Measurements from ENCODE around the gene CPT1A.

The CPT1A gene

DNA sequence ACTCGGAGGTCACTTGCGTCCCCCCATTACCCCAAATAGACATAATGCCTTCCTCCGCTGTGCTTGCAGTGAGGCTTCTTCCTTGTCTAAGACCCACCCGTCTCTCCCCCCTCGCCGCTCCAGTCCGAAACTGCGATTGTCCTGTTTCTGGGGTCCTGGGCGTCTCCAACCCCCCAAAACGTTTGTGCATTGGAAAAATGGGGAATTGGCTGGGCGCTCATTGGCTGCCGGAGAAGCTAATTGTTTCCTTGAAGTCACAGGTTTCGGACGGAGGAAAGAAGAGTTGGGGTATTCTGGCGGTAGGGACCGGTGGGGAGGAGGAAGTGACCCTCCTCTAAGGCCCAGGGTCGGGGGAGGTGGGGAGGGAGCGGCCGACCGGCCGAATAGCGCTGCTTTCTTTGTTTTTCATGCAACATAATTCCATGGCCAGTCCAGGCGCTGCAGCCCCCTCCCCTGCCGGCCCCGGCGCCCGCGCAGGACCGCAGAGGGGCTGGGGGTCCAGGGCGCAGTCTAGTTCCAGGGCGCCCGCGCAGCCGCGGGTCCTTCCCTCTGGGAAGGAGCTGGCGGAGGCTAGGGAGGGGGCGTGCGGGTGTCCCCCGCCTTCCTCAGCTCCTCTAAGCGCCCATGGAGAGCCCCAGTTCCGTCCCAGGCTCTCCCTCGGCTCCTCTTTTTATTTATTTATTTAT is 12.7 kb upstream of the CPT1A start:
- DNase-seq (ENCODE audit: low read depth) = no peak

- no peak for DNase-seq (ENCODE audit: low read depth)
These were observed 10.9 kb upstream of the CPT1A start for GRCh38 chr11:68852628-68853027.

- DNase-seq (ENCODE audit: low read depth) = no peak
These were observed 6.7 kb upstream of the CPT1A start for GRCh38 chr11:68848429-68848828.

DNA sequence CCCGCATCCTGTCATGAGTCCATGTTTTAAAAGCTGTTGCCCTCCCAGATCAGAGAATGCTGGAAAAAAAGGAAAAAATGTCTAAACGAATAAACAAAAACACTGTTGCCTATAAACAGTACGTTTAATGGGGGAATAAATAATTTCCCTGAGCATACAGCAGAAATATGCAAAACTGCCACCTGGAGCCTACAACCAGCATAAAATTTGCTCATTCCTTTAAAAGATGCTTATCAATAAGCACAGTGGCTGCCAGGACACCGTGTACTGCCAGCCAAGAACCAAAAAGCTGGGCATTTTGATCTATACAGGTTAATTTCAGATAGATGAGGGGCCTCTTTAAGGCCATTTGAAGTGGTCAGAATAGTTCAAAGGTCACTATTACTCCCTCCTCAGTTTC is 5.7 kb upstream of the CPT1A start:
- no peak for DNase-seq (ENCODE audit: low read depth)

GRCh38 chr11:68845351-68846002 is 3.8 kb upstream of the CPT1A start:
- DNase-seq (ENCODE audit: low read depth) = peak; percentile 45

GRCh38 chr11:68844801-68845200 is 3.1 kb upstream of the CPT1A start:
- DNase-seq (ENCODE audit: low read depth) = no peak

DNA sequence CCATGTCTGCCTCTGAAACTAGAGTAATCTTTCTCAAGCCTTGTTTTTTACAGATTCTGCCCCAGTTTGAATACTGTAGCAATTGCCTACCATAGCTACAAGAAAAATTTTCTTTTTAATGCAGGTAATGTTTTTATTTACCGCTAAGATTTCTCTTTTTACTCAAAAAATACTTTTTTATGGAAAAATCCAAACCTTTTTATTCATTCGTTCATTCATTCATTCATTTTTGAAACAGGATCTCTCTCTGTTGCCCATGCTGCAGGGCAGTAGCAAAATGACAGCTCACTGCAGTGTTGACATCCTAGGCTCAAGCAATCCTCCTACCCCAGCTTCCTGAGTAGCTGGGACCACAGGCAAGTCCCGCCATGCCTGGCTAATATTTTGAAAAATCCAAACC is 2.7 kb upstream of the CPT1A start:
- DNase-seq (ENCODE audit: low read depth) = no peak

GRCh38 chr11:68843703-68844312 is 2.1 kb upstream of the CPT1A start:
- DNase-seq (ENCODE audit: low read depth) = no peak

- peak; percentile 14 for DNase-seq (ENCODE audit: low read depth)
These were observed 1.4 kb upstream of the CPT1A start for GRCh38 chr11:68843052-68843561.

- no peak for DNase-seq (ENCODE audit: low read depth)
These were observed 823 bp upstream of the CPT1A start for GRCh38 chr11:68842427-68843051.

DNA sequence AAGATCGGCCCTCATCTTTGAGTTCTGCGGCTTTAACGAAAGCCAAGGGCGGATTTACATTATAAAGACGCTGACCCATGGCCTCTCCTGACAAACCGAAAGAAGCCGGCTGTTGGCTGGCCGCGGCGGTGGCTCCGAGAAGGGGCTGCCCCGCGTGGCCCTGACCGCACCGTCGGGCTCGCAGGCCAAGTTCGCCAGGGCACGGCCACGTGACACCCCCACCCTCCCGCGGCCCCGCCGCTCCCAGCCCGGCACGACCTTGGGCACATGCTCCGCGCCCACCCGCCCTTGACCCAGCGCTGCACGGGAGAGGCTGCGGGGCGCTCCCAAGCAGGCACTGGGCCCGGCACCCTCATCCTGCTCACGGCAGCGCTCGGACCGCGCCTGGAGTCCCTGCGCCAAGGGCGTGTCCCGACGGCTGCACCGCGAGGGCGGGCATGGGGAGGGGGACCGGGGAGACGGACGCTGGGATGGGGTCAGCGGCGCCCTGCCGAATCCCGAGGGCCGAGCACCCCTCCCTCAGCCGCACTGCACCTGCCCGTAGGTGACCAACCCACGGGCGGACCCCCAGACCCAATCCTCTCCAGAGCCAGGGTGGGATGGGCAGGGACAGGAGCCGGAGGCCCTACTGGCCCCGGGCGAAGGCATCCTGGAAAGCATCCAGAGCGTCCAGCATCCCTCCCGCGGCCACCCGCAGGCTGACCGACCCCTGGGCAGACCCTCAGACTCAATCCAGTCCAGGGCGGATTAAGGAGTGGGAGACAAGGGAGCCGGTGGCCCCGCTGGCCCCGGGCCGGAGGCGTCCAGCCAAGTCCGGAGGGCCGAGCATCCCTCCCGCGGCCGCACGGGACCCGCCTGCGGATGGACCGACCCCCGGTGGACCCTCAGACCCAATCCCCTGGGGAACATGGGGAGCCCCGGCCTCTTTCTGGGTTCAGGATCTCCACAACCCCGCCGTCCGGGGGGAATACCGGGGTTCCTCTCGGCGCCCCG is 759 bp downstream of the CPT1A start:
- peak; percentile 40 for DNase-seq (ENCODE audit: low read depth)

DNA sequence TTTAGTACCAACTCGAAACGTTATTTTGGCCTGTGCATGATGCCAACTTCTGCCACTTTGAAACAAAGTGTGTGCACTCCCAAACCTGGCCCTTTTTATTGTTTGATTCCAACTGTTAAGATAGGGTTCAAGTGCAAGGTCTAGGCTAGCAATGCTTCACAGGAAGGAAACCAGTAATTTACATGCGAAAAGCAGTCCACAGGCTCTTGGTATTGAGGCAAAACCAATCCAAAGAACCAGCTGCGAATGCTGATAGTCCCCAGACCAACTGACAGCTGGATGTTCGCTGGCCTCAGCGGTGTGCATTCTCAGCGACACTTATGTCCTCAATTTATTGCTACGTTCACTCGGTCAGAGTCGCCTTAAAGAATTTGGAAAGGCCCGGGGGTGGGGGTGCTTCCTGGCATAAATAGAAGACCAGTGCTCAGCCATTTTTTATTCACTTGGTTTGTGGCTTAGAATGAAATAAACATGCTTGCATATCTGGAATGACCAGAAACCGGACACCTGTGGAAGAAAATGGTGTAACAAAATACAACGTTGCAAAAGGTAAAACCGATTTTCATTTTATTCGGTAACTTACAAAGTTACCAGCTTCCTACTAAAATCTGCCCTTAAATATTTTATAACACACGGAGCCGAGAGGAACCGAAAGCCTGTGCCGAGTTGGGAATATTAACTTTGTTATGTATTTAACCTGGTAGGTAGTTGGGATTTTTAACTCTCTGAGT is 1.6 kb downstream of the CPT1A start:
- no peak for DNase-seq (ENCODE audit: low read depth)

- peak; percentile 96 for DNase-seq (ENCODE audit: low read depth)
These were observed 2.5 kb downstream of the CPT1A start for GRCh38 chr11:68839054-68839865.

DNA sequence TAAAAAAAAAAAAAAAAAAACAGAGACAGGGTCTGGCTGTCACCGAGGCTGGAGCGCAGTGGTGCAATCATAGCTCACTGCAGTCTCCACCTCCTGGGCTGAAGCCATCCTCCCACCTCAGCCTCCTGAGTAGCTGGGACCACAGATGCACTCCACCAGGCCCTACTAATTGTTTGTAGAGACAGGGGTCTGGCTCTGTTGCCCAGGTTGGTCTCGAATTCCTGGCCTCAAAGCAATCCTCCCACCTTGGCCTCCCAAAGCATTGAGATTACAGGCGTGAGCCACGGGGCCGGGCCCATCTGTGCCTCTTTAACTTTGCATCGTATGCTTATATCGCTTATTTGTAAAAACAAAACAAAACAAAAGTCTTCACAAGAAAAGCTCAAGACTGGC is 3.1 kb downstream of the CPT1A start:
- no peak for DNase-seq (ENCODE audit: low read depth)

- no peak for DNase-seq (ENCODE audit: low read depth)
These were observed 3.8 kb downstream of the CPT1A start for GRCh38 chr11:68837583-68838571.

DNA sequence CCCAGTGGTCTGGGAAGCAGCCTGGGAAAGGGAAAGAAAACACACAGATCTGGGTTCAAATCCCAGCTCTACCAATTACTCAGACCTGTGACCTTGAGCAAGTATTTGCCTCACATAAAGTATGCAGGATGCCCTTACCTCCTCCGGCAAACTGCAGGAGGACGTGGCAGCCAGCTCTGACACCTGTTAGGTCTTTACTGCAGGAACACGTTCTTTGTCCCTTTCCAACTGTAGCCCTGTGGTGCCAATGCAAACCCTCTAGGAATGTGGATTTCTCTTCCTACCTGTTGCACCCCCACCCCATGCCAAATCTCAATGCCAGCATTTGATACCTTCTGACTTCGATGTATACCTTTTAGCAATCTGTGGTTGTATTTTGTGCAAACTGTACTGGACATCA is 6.0 kb downstream of the CPT1A start:
- no peak for DNase-seq (ENCODE audit: low read depth)

- no peak for DNase-seq (ENCODE audit: low read depth)
These were observed 6.4 kb downstream of the CPT1A start for GRCh38 chr11:68835328-68835727.

GRCh38 chr11:68832476-68833181 is 9.1 kb downstream of the CPT1A start:
- peak; percentile 54 for DNase-seq (ENCODE audit: low read depth)

Measured in fibroblast of gingiva (primary cell).